T-cell (primary cell): ENCODE data around the gene CBFA2T2. TPM values are rescaled to one million over a fixed set of nuclear protein-coding genes. Genes with fewer than 3 reads are reported as not detected.
"Not testable (repeated sequence)": the region's sequence is repeated elsewhere in the genome, so short reads cannot be mapped to it uniquely, and the experiment has no call there.

Source experiments
- ATAC-seq, 4 experiments: fragments of 200-7000 bp in 3 of 4; fragments of 150-1000 bp in 1 of 4; cut with Tn5 transposase; replicated peaks in 1 of 4; 1 replicate in 3 of 4; 2 replicates in 1 of 4; pipeline ENCODE4 v1.10.0; 2021; ENCODE audit warnings: moderate library complexity in 3 of 4, mild to moderate bottlenecking in 2 of 4, moderate number of reproducible peaks in 1 of 4
- CTCF ChIA-PET, 2 donors: fragments of 300-600 bp; sonication (Branson Sonifier 250); formaldehyde crosslinking; loops; one replicate each; lab custom pipeline; 2022; ENCODE audit warnings: antibody characterized with exemption in 2 of 2; lab: Charles Lee
- POLR2A ChIA-PET, 2 donors: fragments of 300-600 bp; sonication (Branson Sonifier 250); formaldehyde crosslinking; loops; one replicate each; lab custom pipeline; 2022; ENCODE audit warnings: antibody characterized with exemption in 2 of 2; lab: Charles Lee
- DNase-seq, 35 experiments: peaks; one replicate each; pipeline versions ENCODE4 v3.0.0 to v3.0.0-alpha.2; 2013 to 2023
- H3K27ac ChIP-seq: one replicate; pipeline ENCODE4 v1.5.1; 2013; ENCODE audit warnings: low read length
- H3K27me3 ChIP-seq, 2 experiments: replicated peaks in 1 of 2; 1 replicate in 1 of 2; 2 replicates in 1 of 2; pipeline versions ENCODE4 v1.6.1 to v1.7.0; 2013; ENCODE audit warnings: low read length in 1 of 2, mixed read lengths in 1 of 2; ENCODE audit not compliant: control insufficient read depth in 2 of 2, insufficient read depth in 2 of 2; ENCODE audit errors: extremely low read depth in 1 of 2
- H3K36me3 ChIP-seq, 2 donors: 1 replicate in 1 of 2; 2 replicates in 1 of 2; pipeline versions ENCODE4 v1.6.1 to v1.7.0; 2013; ENCODE audit warnings: low read length in 1 of 2; ENCODE audit not compliant: control insufficient read depth in 2 of 2, insufficient read depth in 1 of 2; ENCODE audit errors: extremely low read depth in 1 of 2
- H3K4me1 ChIP-seq, 2 experiments: 1 replicate in 1 of 2; 2 replicates in 1 of 2; pipeline versions ENCODE4 v1.6.1 to v1.7.0; 2013; ENCODE audit warnings: low read length in 2 of 2, mixed read lengths in 1 of 2; ENCODE audit not compliant: insufficient read depth in 2 of 2, control insufficient read depth in 1 of 2; ENCODE audit errors: extremely low read depth in 1 of 2
- H3K4me3 ChIP-seq, 2 donors: 1 replicate in 1 of 2; 2 replicates in 1 of 2; pipeline versions ENCODE4 v1.5.1 to v1.7.0; 2013; ENCODE audit warnings: mild to moderate bottlenecking in 2 of 2, low read length in 1 of 2, moderate library complexity in 1 of 2; ENCODE audit not compliant: control insufficient read depth in 1 of 2; ENCODE audit errors: extremely low read depth in 1 of 2
- H3K9me3 ChIP-seq: 2 replicates; pipeline ENCODE4 v1.7.0; 2013
- H3K27ac Mint-ChIP-seq, 2 donors: one replicate each; pipeline ENCODE4 v1.8.0; 2020 to 2021; ENCODE audit warnings: mild to moderate bottlenecking in 2 of 2, mixed read lengths in 2 of 2
- H3K27me3 Mint-ChIP-seq, 2 donors: one replicate each; pipeline ENCODE4 v1.8.0; 2021 to 2022; ENCODE audit warnings: mixed read lengths in 2 of 2
- H3K36me3 Mint-ChIP-seq: one replicate; pipeline ENCODE4 v1.8.0; 2021; ENCODE audit warnings: mixed read lengths
- H3K4me1 Mint-ChIP-seq, 3 donors: one replicate each; pipeline ENCODE4 v1.8.0; 2020 to 2022; ENCODE audit warnings: mixed read lengths in 3 of 3, mild to moderate bottlenecking in 1 of 3
- H3K4me3 Mint-ChIP-seq, 3 donors: one replicate each; pipeline ENCODE4 v1.8.0; 2020 to 2022; ENCODE audit warnings: mild to moderate bottlenecking in 3 of 3, mixed read lengths in 3 of 3, moderate library complexity in 3 of 3
- H3K9me3 Mint-ChIP-seq, 3 donors: one replicate each; pipeline ENCODE4 v1.8.0; 2020 to 2022; ENCODE audit warnings: mixed read lengths in 3 of 3
- WGBS: methylation state at CpG from one replicate; pipeline ENCODE4 v1.1.5; 2013; ENCODE audit warnings: missing lambda C conversion rate; ENCODE audit not compliant: insufficient coverage; 5-methylcytosine and 5-hydroxymethylcytosine counted together
- total RNA-seq, 35 experiments: library from RNA in 6 of 35; stranded (reverse) in 6 of 35; fragments of 120-200 nt in 1 of 35; gene quantifications; one replicate each; pipeline versions ENCODE4 v1.2.1 to v1.2.4 and lab custom pipeline; 2013 to 2026

CBFA2T2 gene
- total RNA-seq, 5 donors from 2014 or later (not counting 1 experiment from before 2014, with no cell fraction given): 25.2 to 34.2 (median 31.0) TPM

DNA sequence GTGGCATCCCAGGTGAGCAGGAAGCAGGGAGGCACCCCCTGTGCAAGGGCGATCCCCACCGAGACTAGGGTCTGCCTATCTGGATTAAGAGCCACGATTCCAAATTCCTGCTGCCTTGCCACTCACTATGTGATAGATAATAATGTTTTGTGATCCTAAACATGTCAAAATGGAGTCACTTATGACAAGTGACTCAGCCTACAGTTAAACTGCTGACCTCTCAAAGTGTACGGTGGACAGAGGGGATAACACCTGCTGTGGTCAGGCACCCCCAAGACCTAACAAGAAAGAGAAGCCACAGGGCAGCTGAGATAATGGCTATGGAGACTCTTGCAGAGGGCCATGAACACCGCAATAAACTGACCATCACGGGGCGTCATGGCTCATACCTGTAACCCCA, 30.3 kb upstream of the CBFA2T2 start:
- no peaks in the 10 kb centered on the region for H3K36me3 Mint-ChIP-seq
- POLR2A ChIA-PET: interaction anchor here in 1 of 2 donors (0.7 kb wide), 1 partner anchor 536 kb away, joined by 9 read pairs; no protein-coding TSS in a partner anchor
- H3K27ac Mint-ChIP-seq: no peak overlapping the region
- Histone ChIP-seq H3K27me3 (no peaks in the 10 kb centered on the region), H3K27ac (no peak overlapping the region), H3K9me3 (no peaks in the 10 kb centered on the region), H3K4me3 (no peak overlapping the region), H3K36me3 (no peaks in the 10 kb centered on the region), H3K4me1 (peaks cover 0 to 4% of the 10 kb centered on the region in 2 experiments)
- 71% methylated on average over 3 of the region's 7 CpGs for WGBS
- DNase-seq (no peak), ATAC-seq (no peak)
- no peaks in the 10 kb centered on the region for H3K9me3 Mint-ChIP-seq
- H3K4me3 Mint-ChIP-seq: no peak overlapping the region
- H3K27me3 Mint-ChIP-seq: no peaks in the 10 kb centered on the region
- CTCF ChIA-PET: interaction anchor here in 1 of 2 donors (0.6 to 0.7 kb wide), 2 partner anchors 12 to 224 kb away, joined by 7 to 10 read pairs; no protein-coding TSS in a partner anchor
- H3K4me1 Mint-ChIP-seq: peaks cover 0 to 3% (median 0%) of the 10 kb centered on the region in 3 donors

- no peak for ATAC-seq
- ChIA-PET POLR2A (no interaction called here), CTCF (interaction anchor here (0.6 to 0.7 kb wide), 4 partner anchors 52 to 596 kb away, joined by 3 to 4 read pairs (median 3); no protein-coding TSS in a partner anchor)
- H3K27ac Mint-ChIP-seq: no peak overlapping the region
- no peak overlapping the region for H3K27ac ChIP-seq
- H3K4me1 Mint-ChIP-seq: peaks cover 0 to 3% (median 0%) of the 10 kb centered on the region in 3 donors
- no peaks in the 10 kb centered on the region for H3K36me3 Mint-ChIP-seq
- no peaks in the 10 kb centered on the region for H3K9me3 ChIP-seq
- H3K4me3 ChIP-seq: no peak overlapping the region
- H3K27me3 Mint-ChIP-seq: no peaks in the 10 kb centered on the region
- no peaks in the 10 kb centered on the region for H3K9me3 Mint-ChIP-seq
- no peaks in the 10 kb centered on the region for H3K27me3 ChIP-seq
- H3K4me3 Mint-ChIP-seq: no peak overlapping the region
- H3K36me3 ChIP-seq: no peaks in the 10 kb centered on the region
- DNase-seq: no peak
- no CpG with 5 or more reads among the region's 5 CpGs for WGBS
- peaks cover 0 to 4% of the 10 kb centered on the region in 2 experiments for H3K4me1 ChIP-seq
These were observed 29.2 kb upstream of the CBFA2T2 start for GRCh38 chr20:33460711-33461110.

DNA sequence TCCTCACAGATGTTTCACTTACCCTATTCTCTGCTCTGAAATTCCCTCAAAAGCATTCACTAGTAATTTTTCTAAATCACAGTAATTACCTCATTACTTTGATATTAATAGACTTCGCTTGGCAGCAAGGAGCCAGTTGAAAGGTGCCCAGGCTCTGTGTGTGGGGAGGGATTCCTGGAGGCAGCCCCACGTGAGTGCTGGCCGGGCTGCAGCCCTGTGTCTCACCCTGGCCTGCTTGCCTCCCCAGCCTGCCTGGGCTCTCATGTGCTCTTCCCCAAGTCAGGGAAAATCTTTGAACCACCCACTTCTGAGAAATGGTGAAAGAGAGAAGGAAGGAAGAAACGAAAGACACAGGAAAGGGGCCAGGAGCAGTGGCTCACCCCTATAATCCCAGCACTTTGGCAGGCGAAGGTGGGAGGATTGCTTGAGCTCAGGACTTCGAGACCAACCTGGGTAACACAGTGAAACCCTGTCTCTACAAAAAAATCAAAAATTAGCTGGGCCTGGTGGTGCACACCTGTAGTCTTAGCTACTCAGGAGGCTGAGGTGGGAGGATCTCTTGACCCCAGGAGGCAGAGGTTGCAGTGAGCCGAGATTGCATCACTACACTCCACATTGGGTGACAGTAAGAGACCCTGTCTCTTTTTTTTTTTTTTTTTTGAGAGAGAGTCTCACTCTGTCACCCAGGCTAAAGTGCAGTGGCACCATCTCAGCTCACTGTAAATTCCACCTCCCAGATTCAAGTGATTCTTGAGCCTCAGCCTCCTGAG, 26.4 kb upstream of the CBFA2T2 start:
- H3K27me3 Mint-ChIP-seq: no peaks in the 10 kb centered on the region
- no peak overlapping the region for H3K4me3 Mint-ChIP-seq
- Histone ChIP-seq H3K4me1 (no peaks in the 10 kb centered on the region), H3K27ac (no peak overlapping the region), H3K9me3 (no peaks in the 10 kb centered on the region), H3K27me3 (no peaks in the 10 kb centered on the region), H3K4me3 (no peak overlapping the region), H3K36me3 (no peaks in the 10 kb centered on the region)
- WGBS: 100% methylated on average over 2 of the region's 7 CpGs
- no peak for ATAC-seq
- H3K27ac Mint-ChIP-seq: no peak overlapping the region
- DNase-seq: no peak
- CTCF ChIA-PET: no interaction called here
- H3K9me3 Mint-ChIP-seq: no peaks in the 10 kb centered on the region
- POLR2A ChIA-PET: interaction anchor here in 1 of 2 donors (0.6 kb wide), 1 partner anchor 84 kb away, joined by 5 read pairs; no protein-coding TSS in a partner anchor
- H3K4me1 Mint-ChIP-seq: peaks cover 0 to 2% (median 0%) of the 10 kb centered on the region in 3 donors
- no peaks in the 10 kb centered on the region for H3K36me3 Mint-ChIP-seq

GRCh38 chr20:33464759-33465158, 25.1 kb upstream of the CBFA2T2 start:
- CTCF ChIA-PET, POLR2A ChIA-PET, H3K36me3 Mint-ChIP-seq, H3K36me3 ChIP-seq, H3K27ac Mint-ChIP-seq, H3K9me3 Mint-ChIP-seq, H3K27me3 ChIP-seq, ATAC-seq, DNase-seq, H3K4me3 Mint-ChIP-seq, H3K27me3 Mint-ChIP-seq, H3K9me3 ChIP-seq, H3K4me3 ChIP-seq, H3K27ac ChIP-seq, H3K4me1 Mint-ChIP-seq, H3K4me1 ChIP-seq: not testable (repeated sequence)
- 92% methylated on average over 8 of the region's 8 CpGs for WGBS

DNA sequence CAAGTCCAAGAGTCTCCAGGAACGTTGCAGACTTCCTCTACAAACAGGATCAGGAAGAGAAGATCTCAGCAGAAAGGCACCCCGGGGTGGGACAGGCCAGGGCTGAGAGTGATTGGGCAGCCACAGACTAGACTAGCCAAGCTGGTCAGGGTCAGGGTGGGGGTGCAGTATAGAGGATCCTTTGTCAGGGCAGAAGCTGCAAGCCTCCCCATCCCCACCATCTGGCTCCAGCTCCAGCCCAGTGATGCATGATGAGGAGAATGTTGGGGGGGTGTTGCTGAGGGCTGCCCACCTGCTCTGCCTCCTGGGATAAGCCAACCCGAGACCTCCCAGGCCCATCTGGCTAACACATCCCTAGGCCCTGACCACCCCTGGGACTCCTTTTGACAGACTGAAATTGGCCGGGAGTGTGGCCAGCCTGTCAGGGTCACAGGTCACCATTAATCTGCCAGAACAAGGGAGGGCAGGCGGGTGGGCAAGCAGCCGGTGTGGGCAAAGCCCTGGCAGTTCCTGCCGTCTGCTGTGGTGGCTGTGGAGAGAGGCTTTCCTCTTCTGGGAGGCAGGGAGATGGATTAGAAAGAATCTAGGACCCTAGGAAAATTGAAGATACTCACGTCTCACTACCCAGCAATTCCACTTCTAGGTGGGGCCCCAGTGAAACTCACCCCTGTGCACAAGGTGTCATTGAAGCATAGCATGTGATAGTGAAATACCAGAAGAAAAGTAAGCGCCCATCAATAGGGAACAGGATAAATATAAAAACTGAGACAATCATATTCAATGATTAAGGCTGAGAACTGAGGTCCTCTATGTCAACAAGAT, 24.2 kb upstream of the CBFA2T2 start:
- Mint-ChIP-seq H3K9me3 (no peaks in the 10 kb centered on the region), H3K36me3 (no peaks in the 10 kb centered on the region), H3K27me3 (no peaks in the 10 kb centered on the region), H3K27ac (no peak overlapping the region), H3K4me1 (peaks cover 0 to 2% (median 0%) of the 10 kb centered on the region in 3 donors), H3K4me3 (no peak overlapping the region)
- ChIA-PET CTCF (interaction anchor here in 1 of 2 donors (0.6 kb wide), 1 partner anchor 311 kb away, joined by 3 read pairs; no protein-coding TSS in a partner anchor), POLR2A (no interaction called here)
- no peaks in the 10 kb centered on the region for H3K4me1 ChIP-seq
- no peaks in the 10 kb centered on the region for H3K36me3 ChIP-seq
- ATAC-seq (no peak), DNase-seq (no peak)
- H3K4me3 ChIP-seq: no peak overlapping the region
- no peaks in the 10 kb centered on the region for H3K27me3 ChIP-seq
- 100% methylated on average over 1 of the region's 9 CpGs for WGBS
- no peaks in the 10 kb centered on the region for H3K9me3 ChIP-seq
- H3K27ac ChIP-seq: no peak overlapping the region

GRCh38 chr20:33466303-33466646, 23.6 kb upstream of the CBFA2T2 start:
- Histone ChIP-seq H3K27me3 (no peaks in the 10 kb centered on the region), H3K9me3 (no peaks in the 10 kb centered on the region), H3K4me1 (no peaks in the 10 kb centered on the region), H3K36me3 (no peaks in the 10 kb centered on the region), H3K4me3 (no peak overlapping the region), H3K27ac (no peak overlapping the region)
- POLR2A ChIA-PET: no interaction called here
- Mint-ChIP-seq H3K9me3 (no peaks in the 10 kb centered on the region), H3K36me3 (no peaks in the 10 kb centered on the region), H3K4me1 (peaks cover 0 to 2% (median 0%) of the 10 kb centered on the region in 3 donors), H3K4me3 (no peak overlapping the region), H3K27ac (no peak overlapping the region), H3K27me3 (no peaks in the 10 kb centered on the region)
- no peak for DNase-seq
- no peak for ATAC-seq
- no CpG with 5 or more reads among the region's 3 CpGs for WGBS
- CTCF ChIA-PET: interaction anchor here in 1 of 2 donors (0.6 kb wide), 1 partner anchor 311 kb away, joined by 3 read pairs; no protein-coding TSS in a partner anchor
